GM23248 (cell line): Measurements from ENCODE around the gene YWHAQ. TPM values are rescaled to one million over a fixed set of nuclear protein-coding genes. Genes with fewer than 3 reads are reported as not detected.
A peak's percentile ranks its signal among the peaks of the same experiment; 100 is the strongest.

ENCODE experiments used
- DNase-seq: peaks from one replicate; pipeline ENCODE4 v3.0.0-alpha.2; 2015
- H2AFZ ChIP-seq: fragments of 200-600 bp; sonication (generic); 2 replicates; pipeline ENCODE4 v1.6.1; 2016; ENCODE audit warnings: antibody characterized with exemption
- H3F3A ChIP-seq: fragments of 200-600 bp; sonication (generic); 2 replicates; pipeline ENCODE4 v1.6.1; 2016; ENCODE audit warnings: mild to moderate bottlenecking, antibody characterized with exemption, mixed run types; ENCODE audit not compliant: insufficient read depth
- H3K27ac ChIP-seq: fragments of 200-600 bp; sonication (generic); 2 replicates; pipeline ENCODE4 v1.5.1; 2016; ENCODE audit warnings: mild to moderate bottlenecking
- H3K27me3 ChIP-seq: fragments of 200-600 bp; sonication (generic); replicated peaks from 2 replicates; pipeline ENCODE4 v1.6.1; 2016; ENCODE audit warnings: mild to moderate bottlenecking; ENCODE audit not compliant: insufficient read depth
- H3K36me3 ChIP-seq: fragments of 200-600 bp; sonication (generic); 2 replicates; pipeline ENCODE4 v1.6.1; 2016; ENCODE audit warnings: low read depth, mild to moderate bottlenecking
- H3K4me1 ChIP-seq: fragments of 200-600 bp; sonication (generic); 2 replicates; pipeline ENCODE4 v1.6.1; 2016; ENCODE audit warnings: mild to moderate bottlenecking; ENCODE audit not compliant: insufficient read depth
- H3K4me2 ChIP-seq: fragments of 200-600 bp; sonication (generic); one replicate; pipeline ENCODE4 v1.6.1; 2016; ENCODE audit warnings: mild to moderate bottlenecking; ENCODE audit not compliant: unreplicated experiment
- H3K4me3 ChIP-seq: fragments of 200-600 bp; sonication (generic); 2 replicates; pipeline ENCODE4 v1.5.1; 2016; ENCODE audit warnings: mild to moderate bottlenecking
- H3K79me2 ChIP-seq: fragments of 200-600 bp; sonication (generic); 2 replicates; pipeline ENCODE4 v1.6.1; 2016; ENCODE audit warnings: mild to moderate bottlenecking; ENCODE audit not compliant: insufficient read depth
- H3K9ac ChIP-seq: fragments of 200-600 bp; sonication (generic); 2 replicates; pipeline ENCODE4 v1.6.1; 2016; ENCODE audit warnings: mild to moderate bottlenecking
- H3K9me2 ChIP-seq: fragments of 200-600 bp; sonication (generic); 2 replicates; pipeline ENCODE4 v1.6.1; 2016; ENCODE audit warnings: mixed run types, mild to moderate bottlenecking, moderate library complexity; ENCODE audit not compliant: insufficient read depth
- H3K9me3 ChIP-seq: fragments of 200-600 bp; sonication (generic); one replicate; pipeline ENCODE4 v1.6.1; 2017; ENCODE audit warnings: low read depth
- H4K20me1 ChIP-seq: fragments of 200-600 bp; sonication (generic); 2 replicates; pipeline ENCODE4 v1.6.0; 2016; ENCODE audit not compliant: insufficient read depth
- EZH2 ChIP-seq: fragments of 200-600 bp; sonication (generic); IDR thresholded peaks from 2 replicates; pipeline ENCODE4 v1.6.1; 2018; ENCODE audit warnings: antibody characterized with exemption, mild to moderate bottlenecking; ENCODE audit not compliant: insufficient read depth, poor library complexity, severe bottlenecking
- EZH2phosphoT487 ChIP-seq: fragments of 200-600 bp; sonication (generic); IDR thresholded peaks from 2 replicates; pipeline ENCODE4 v1.6.1; 2018; ENCODE audit warnings: antibody characterized with exemption, moderate library complexity, mild to moderate bottlenecking, low read depth; ENCODE audit not compliant: insufficient read depth
- WGBS, 2 experiments: methylation state at CpG; one replicate each; pipeline ENCODE4 v1.1.6; 2015 to 2017; ENCODE audit warnings: low lambda C conversion rate in 2 of 2, low coverage in 1 of 2; ENCODE audit errors: missing lambda C conversion rate in 2 of 2; 5-methylcytosine and 5-hydroxymethylcytosine counted together
- in situ Hi-C: fragments of 300-500 bp; cut with MboI; formaldehyde crosslinking; loops from 2 replicates; pipeline ENCODE4 v1.15.0; 2020
- polyA plus RNA-seq: library from polyadenylated mRNA; unstranded; fragments of >200 nt; fragmentation: Nextera tagmentation; extraction: Ambion mirVana; gene quantifications from 2 replicates; pipeline ENCODE4 v1.2.1, GENCODE V29; 2016
- total RNA-seq: library from RNA; depleted of rRNA; stranded (reverse); fragments of >200 nt; shearing (Covaris generic); gene quantifications from 2 replicates; pipeline ENCODE4 v1.2.3, GENCODE V29; 2014

Gene YWHAQ
- total and polyA plus RNA-seq, 2 experiments from 2014 or later: 400 to 694 TPM

GRCh38 chr2:9558948-9559381 lies 71.8 kb downstream of the YWHAQ start:
- in situ Hi-C loops: no loop called here
- H3K4me2 ChIP-seq: peak overlapping the region; percentile 36

GRCh38 chr2:9556121-9556743 lies 74.6 kb downstream of the YWHAQ start:
- Histone ChIP-seq H4K20me1 (no peaks in the 10 kb centered on the region), H3K27me3 (no peaks in the 10 kb centered on the region), H3K79me2 (peaks cover 62% of the 10 kb centered on the region), H3K4me2 (peak overlapping the region; percentile 92), H2AFZ (peak overlapping the region; percentile 35), H3F3A (peaks cover 60% of the 10 kb centered on the region), H3K4me1 (peaks cover 57% of the 10 kb centered on the region), H3K9me3 (no peaks in the 10 kb centered on the region), H3K9me2 (no peaks in the 10 kb centered on the region), H3K9ac (peak overlapping the region; percentile 98), H3K4me3 (peak overlapping the region; percentile 97), H3K27ac (peak overlapping the region; percentile 98), H3K36me3 (no peaks in the 10 kb centered on the region)
- in situ Hi-C loops: no loop called here
- DNase-seq: peak; percentile 61
- 2% methylated on average over 16 to 26 of the region's 32 CpGs for WGBS, 2 experiments
- TF ChIP-seq EZH2phosphoT487: no peak
- no peak for TF ChIP-seq EZH2

More at GRCh38 chr2:9558948-9559381, 71.8 kb downstream of the YWHAQ start:
- Histone ChIP-seq H3K27ac (peak overlapping the region; percentile 98), H3K27me3 (no peaks in the 10 kb centered on the region), H3K9me3 (no peaks in the 10 kb centered on the region), H3K9ac (peak overlapping the region; percentile 69), H3K79me2 (peaks cover 36% of the 10 kb centered on the region), H3K4me1 (peaks cover 34% of the 10 kb centered on the region), H3K9me2 (no peaks in the 10 kb centered on the region), H3F3A (peaks cover 40% of the 10 kb centered on the region), H3K36me3 (no peaks in the 10 kb centered on the region), H4K20me1 (no peaks in the 10 kb centered on the region), H2AFZ (peak overlapping the region; percentile 40; the same call in 1 of the 2 replicates), H3K4me3 (peak overlapping the region; percentile 32)
- peak; percentile 99 for DNase-seq
- TF ChIP-seq EZH2 (no peak), EZH2phosphoT487 (no peak)
- WGBS, 2 experiments: 22 to 36% methylated on average over 1 of the region's 1 CpG

GRCh38 chr2:9555297-9556120 lies 75.3 kb downstream of the YWHAQ start, which contains the start of gene ADAM17:
ADAM17 (minus strand) TSS chr2:9555830; CDS start chr2:9555605, 225 bp downstream.
- no peaks in the 10 kb centered on the region for H4K20me1 ChIP-seq
- TF ChIP-seq EZH2phosphoT487 (no peak), EZH2 (no peak)
- in situ Hi-C loops: no loop called here
- peak within 1 kb of the TSS; percentile 98 for H3K9ac ChIP-seq
- peak within 1 kb of the TSS; percentile 98 for H3K27ac ChIP-seq
- DNase-seq: peak; percentile 100
- peaks cover 60% of the 10 kb centered on the region for H3K4me1 ChIP-seq
- H3K27me3 ChIP-seq: no peaks in the 10 kb centered on the region
- H3K4me2 ChIP-seq: peak within 1 kb of the TSS; percentile 95
- no peaks in the 10 kb centered on the region for H3K9me2 ChIP-seq
- H3K4me3 ChIP-seq: peak within 1 kb of the TSS; percentile 97
- 1 to 2% methylated on average over 63 to 70 of the region's 73 CpGs for WGBS, 2 experiments
- H2AFZ ChIP-seq: peak within 1 kb of the TSS; percentile 63
- H3K36me3 ChIP-seq: no peaks in the 10 kb centered on the region
- no peaks in the 10 kb centered on the region for H3K9me3 ChIP-seq
- peaks cover 69% of the 10 kb centered on the region for H3K79me2 ChIP-seq
- H3F3A ChIP-seq: peaks cover 60% of the 10 kb centered on the region

GRCh38 chr2:9554921-9555296 lies 75.9 kb downstream of the YWHAQ start:
- 1% methylated on average over 9 of the region's 9 CpGs for WGBS, 2 experiments
- no peaks in the 10 kb centered on the region for H3K9me3 ChIP-seq
- no peaks in the 10 kb centered on the region for H3K9me2 ChIP-seq
- H3K4me2 ChIP-seq: peak overlapping the region; percentile 95
- H4K20me1 ChIP-seq: no peaks in the 10 kb centered on the region
- peaks cover 60% of the 10 kb centered on the region for H3K4me1 ChIP-seq
- H2AFZ ChIP-seq: peak overlapping the region; percentile 63
- H3K27me3 ChIP-seq: no peaks in the 10 kb centered on the region
- in situ Hi-C loops: no loop called here
- H3F3A ChIP-seq: peaks cover 60% of the 10 kb centered on the region
- peak overlapping the region; percentile 98 for H3K27ac ChIP-seq
- peak overlapping the region; percentile 98 for H3K9ac ChIP-seq
- peaks cover 75% of the 10 kb centered on the region for H3K79me2 ChIP-seq
- TF ChIP-seq EZH2 (no peak), EZH2phosphoT487 (no peak)
- peak overlapping the region; percentile 97 for H3K4me3 ChIP-seq
- H3K36me3 ChIP-seq: no peaks in the 10 kb centered on the region
- DNase-seq: peak; percentile 92
